Endodermal cell (in vitro differentiated cells): ENCODE data around the gene TNKS1BP1. TPM values are rescaled to one million over a fixed set of nuclear protein-coding genes. Genes with fewer than 3 reads are reported as not detected.

Source experiments
- DNase-seq: peaks from one replicate; pipeline ENCODE4 v3.0.0-alpha.2; 2017
- H3K27ac ChIP-seq: 2 replicates; pipeline ENCODE4 v1.5.1; 2013; ENCODE audit warnings: mild to moderate bottlenecking, low read depth, low read length, moderate library complexity
- H3K27me3 ChIP-seq: 2 replicates; pipeline ENCODE4 v1.6.1; 2013; ENCODE audit warnings: mild to moderate bottlenecking, low read length, moderate library complexity; ENCODE audit not compliant: insufficient read depth, control insufficient read depth, poor library complexity, severe bottlenecking
- H3K36me3 ChIP-seq: 2 replicates; pipeline ENCODE4 v1.7.0; 2013; ENCODE audit warnings: mild to moderate bottlenecking, low read length, moderate library complexity; ENCODE audit not compliant: control insufficient read depth, insufficient read depth
- H3K4me1 ChIP-seq: one replicate; pipeline ENCODE4 v1.7.0; 2013; ENCODE audit warnings: low read length; ENCODE audit not compliant: control insufficient read depth, insufficient read depth
- H3K4me3 ChIP-seq: 2 replicates; pipeline ENCODE4 v1.5.1; 2013; ENCODE audit warnings: mild to moderate bottlenecking, low read length, moderate library complexity
- H3K9ac ChIP-seq: 2 replicates; pipeline ENCODE4 v1.6.1; 2013; ENCODE audit warnings: mild to moderate bottlenecking, low read length, moderate library complexity; ENCODE audit not compliant: poor library complexity, severe bottlenecking; ENCODE audit errors: extremely low read depth
- H3K9me3 ChIP-seq: 2 replicates; pipeline ENCODE4 v1.6.1; 2013; ENCODE audit warnings: mild to moderate bottlenecking, low read length, moderate library complexity; ENCODE audit not compliant: control insufficient read depth
- H3K27ac Mint-ChIP-seq: 2 replicates; pipeline ENCODE4 v1.8.0; 2020; ENCODE audit warnings: mixed read lengths
- H3K27me3 Mint-ChIP-seq: 2 replicates; pipeline ENCODE4 v1.8.0; 2021; ENCODE audit warnings: mild to moderate bottlenecking, mixed read lengths; ENCODE audit not compliant: insufficient read depth
- H3K36me3 Mint-ChIP-seq: 2 replicates; pipeline ENCODE4 v1.8.0; 2020; ENCODE audit warnings: low read depth, mixed read lengths
- H3K4me1 Mint-ChIP-seq: 2 replicates; pipeline ENCODE4 v1.8.0; 2020; ENCODE audit warnings: mixed read lengths
- H3K4me3 Mint-ChIP-seq: 2 replicates; pipeline ENCODE4 v1.8.0; 2020; ENCODE audit warnings: mild to moderate bottlenecking, moderate library complexity, mixed read lengths
- H3K9me3 Mint-ChIP-seq: 2 replicates; pipeline ENCODE4 v1.8.0; 2020; ENCODE audit warnings: mild to moderate bottlenecking, mixed read lengths
- WGBS, 2 experiments: methylation state at CpG; one replicate each; pipeline versions ENCODE4 v1.1.5 to v1.1.7; 2013; ENCODE audit warnings: missing lambda C conversion rate in 2 of 2, mixed read lengths in 1 of 2; ENCODE audit not compliant: insufficient coverage in 1 of 2, insufficient read length in 1 of 2; 5-methylcytosine and 5-hydroxymethylcytosine counted together
- total RNA-seq, 2 donors: library from RNA; stranded (reverse); fragmentation: NEBNext Ultra II Directional in 1 of 2; extraction: Animal tissue kit (Norgen Biotek cat#: 25700) in 1 of 2; gene quantifications; 2 replicates in 1 of 2; 3 replicates in 1 of 2; pipeline ENCODE4 v1.2.1, GENCODE V29; 2021
- TF ChIP-seq, protein P1 (sequence below): fragments of 200-600 bp; sonication (generic); conservative IDR thresholded peaks from 2 replicates; pipeline ENCODE4 v1.5.0; 2021; ENCODE audit warnings: antibody characterized with exemption, mild to moderate bottlenecking

TNKS1BP1 gene
- total RNA-seq, 2 donors from 2014 or later, result 60.4 to 73.8 TPM

DNA sequence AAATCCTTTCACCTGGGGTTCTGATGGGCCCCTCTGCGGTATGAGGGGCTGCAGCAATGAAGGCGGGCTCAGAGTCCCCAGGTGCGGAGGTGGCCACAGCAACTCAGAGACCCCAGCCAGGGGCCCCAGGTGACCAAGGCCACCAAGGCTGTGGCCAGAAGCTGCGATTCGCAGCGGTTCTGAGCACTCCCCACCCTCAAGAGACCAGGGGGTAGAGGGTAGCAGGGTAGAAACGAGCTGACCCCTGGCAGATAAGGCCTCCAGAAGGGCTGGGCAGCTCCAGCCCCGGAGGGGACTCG, 948 bp downstream of the TNKS1BP1 start:
- Mint-ChIP-seq H3K27ac (peak overlapping the region; percentile 92), H3K27me3 (no peaks in the 10 kb centered on the region), H3K4me1 (peaks cover 29% of the 10 kb centered on the region), H3K9me3 (no peaks in the 10 kb centered on the region), H3K4me3 (peak overlapping the region; percentile 84), H3K36me3 (peaks cover 48% of the 10 kb centered on the region)
- H3K9me3 ChIP-seq, result no peaks in the 10 kb centered on the region
- H3K27me3 ChIP-seq, result no peaks in the 10 kb centered on the region
- H3K9ac ChIP-seq, result peak overlapping the region; percentile 68
- peak overlapping the region; percentile 92 for H3K4me3 ChIP-seq
- peaks cover 41% of the 10 kb centered on the region for H3K36me3 ChIP-seq
- 10 to 30% methylated on average over 3 to 9 of the region's 9 CpGs for WGBS, 2 experiments
- TF ChIP-seq, protein P1, sequence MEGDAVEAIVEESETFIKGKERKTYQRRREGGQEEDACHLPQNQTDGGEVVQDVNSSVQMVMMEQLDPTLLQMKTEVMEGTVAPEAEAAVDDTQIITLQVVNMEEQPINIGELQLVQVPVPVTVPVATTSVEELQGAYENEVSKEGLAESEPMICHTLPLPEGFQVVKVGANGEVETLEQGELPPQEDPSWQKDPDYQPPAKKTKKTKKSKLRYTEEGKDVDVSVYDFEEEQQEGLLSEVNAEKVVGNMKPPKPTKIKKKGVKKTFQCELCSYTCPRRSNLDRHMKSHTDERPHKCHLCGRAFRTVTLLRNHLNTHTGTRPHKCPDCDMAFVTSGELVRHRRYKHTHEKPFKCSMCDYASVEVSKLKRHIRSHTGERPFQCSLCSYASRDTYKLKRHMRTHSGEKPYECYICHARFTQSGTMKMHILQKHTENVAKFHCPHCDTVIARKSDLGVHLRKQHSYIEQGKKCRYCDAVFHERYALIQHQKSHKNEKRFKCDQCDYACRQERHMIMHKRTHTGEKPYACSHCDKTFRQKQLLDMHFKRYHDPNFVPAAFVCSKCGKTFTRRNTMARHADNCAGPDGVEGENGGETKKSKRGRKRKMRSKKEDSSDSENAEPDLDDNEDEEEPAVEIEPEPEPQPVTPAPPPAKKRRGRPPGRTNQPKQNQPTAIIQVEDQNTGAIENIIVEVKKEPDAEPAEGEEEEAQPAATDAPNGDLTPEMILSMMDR, result no peak
- no peak for DNase-seq
- peak overlapping the region; percentile 99 for H3K27ac ChIP-seq
- H3K4me1 ChIP-seq, result peaks cover 26% of the 10 kb centered on the region

DNA sequence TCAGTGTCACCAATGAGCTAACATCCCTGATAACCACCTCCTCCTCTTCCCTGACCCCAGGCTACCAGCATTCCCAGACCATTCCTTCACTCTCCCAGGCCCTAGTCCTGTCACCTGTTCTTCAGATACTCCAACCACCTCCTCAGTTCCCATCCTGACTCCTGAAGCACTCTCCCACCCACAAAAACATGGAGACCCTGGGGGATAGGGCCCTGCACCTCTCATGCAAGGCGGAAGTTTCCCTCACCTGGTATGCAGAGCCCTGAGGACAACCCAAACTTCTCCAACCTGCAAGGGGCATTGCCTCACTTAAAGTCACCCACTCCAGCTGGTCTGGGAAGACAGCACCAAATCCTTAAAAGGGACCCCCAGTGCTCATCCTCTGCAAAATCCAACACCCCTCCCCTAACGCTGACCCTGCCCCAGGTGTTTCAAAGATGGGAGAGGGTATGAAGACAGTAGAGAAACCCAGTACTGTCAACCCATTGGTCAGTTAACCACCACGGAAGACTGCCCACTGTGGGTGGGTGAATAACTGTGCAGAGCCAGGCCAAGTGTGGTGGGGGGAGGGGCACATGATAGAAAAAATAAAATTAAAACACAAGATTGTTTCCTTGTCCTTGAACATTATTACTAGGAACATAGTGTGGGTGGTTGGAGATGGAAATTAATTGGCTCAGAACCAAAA, 1.4 kb downstream of the TNKS1BP1 start:
- no peak for DNase-seq
- peak overlapping the region; percentile 99 for H3K27ac ChIP-seq
- H3K9me3 ChIP-seq, result no peaks in the 10 kb centered on the region
- no peaks in the 10 kb centered on the region for H3K27me3 ChIP-seq
- peak overlapping the region; percentile 92 for H3K4me3 ChIP-seq
- TF ChIP-seq, protein P1, result no peak
- H3K9ac ChIP-seq, result peak overlapping the region; percentile 68
- H3K36me3 ChIP-seq, result peaks cover 36% of the 10 kb centered on the region
- Mint-ChIP-seq H3K4me3 (peak overlapping the region; percentile 84), H3K27ac (peak overlapping the region; percentile 92), H3K4me1 (peaks cover 29% of the 10 kb centered on the region), H3K36me3 (peaks cover 46% of the 10 kb centered on the region), H3K27me3 (no peaks in the 10 kb centered on the region), H3K9me3 (no peaks in the 10 kb centered on the region)
- H3K4me1 ChIP-seq, result peaks cover 26% of the 10 kb centered on the region
- 43 to 61% methylated on average over 1 to 3 of the region's 3 CpGs for WGBS, 2 experiments

DNA sequence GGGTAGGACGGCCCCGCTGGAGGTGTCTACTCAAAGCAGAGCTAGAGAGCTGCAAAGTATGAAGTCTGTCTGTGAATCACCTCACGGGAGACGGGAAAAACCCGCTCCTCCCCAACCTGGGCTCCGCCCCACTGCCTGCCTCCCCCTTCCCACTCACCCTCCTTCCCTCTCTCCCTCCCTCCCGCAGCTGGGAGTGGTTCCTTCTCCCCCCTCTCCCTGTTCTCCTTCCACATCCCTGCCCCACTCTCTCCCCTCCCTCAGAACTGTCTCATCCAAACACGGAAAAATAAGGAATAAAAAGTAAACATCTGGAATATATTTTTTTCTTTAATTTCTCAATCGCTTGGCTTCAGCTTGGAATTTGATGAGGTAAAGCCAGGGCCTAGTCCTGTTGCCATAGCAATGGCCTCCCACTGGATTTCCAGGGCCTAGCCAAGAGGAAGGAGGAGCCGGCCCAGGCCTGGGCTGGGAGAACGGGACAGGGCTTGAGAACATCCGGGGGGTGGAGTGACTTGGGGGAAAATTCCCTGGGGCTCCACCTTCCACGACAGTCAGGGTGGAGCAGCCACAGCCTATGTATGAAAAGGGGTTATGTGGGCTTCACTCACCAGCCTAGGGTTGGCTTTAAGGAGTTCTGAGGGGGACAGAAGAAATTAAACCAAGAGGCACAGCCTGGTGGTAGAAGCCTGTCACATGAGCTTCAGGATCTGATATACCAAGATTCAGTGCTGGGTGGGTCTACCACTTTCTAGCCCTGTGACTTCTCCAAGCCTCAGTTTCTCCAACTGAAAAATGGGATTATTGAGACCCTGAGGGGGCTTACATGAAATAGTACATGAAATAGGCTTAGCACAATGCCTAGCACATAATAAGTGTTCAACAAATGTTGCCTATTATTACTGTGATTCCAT, 2.2 kb downstream of the TNKS1BP1 start:
- Histone ChIP-seq H3K27me3 (no peaks in the 10 kb centered on the region), H3K36me3 (peaks cover 35% of the 10 kb centered on the region), H3K4me3 (peak overlapping the region; percentile 92)

More for the DNA sequence above, 2.2 kb downstream of the TNKS1BP1 start:
- TF ChIP-seq, protein P1, result no peak
- H3K27ac ChIP-seq, result peak overlapping the region; percentile 32
- Mint-ChIP-seq H3K4me1 (peaks cover 32% of the 10 kb centered on the region), H3K4me3 (peak overlapping the region; percentile 84), H3K36me3 (peaks cover 43% of the 10 kb centered on the region), H3K27ac (peak overlapping the region; percentile 92), H3K9me3 (no peaks in the 10 kb centered on the region), H3K27me3 (no peaks in the 10 kb centered on the region)
- peaks cover 26% of the 10 kb centered on the region for H3K4me1 ChIP-seq
- DNase-seq, result peak; percentile 90
- no peaks in the 10 kb centered on the region for H3K9me3 ChIP-seq
- 26 to 55% methylated on average over 7 to 12 of the region's 13 CpGs for WGBS, 2 experiments
- no peak overlapping the region for H3K9ac ChIP-seq
